ENCODE measurements around the gene NES. TPM values are rescaled to one million over a fixed set of nuclear protein-coding genes. Genes with fewer than 3 reads are reported as not detected.
A peak's percentile ranks its signal among the peaks of the same experiment; 100 is the strongest.

NES gene
- total RNA-seq, 1 experiment from 2014 or later, result 56.3 TPM

- no peaks in the 10 kb centered on the region for H3K36me3 ChIP-seq (ENCODE audit: control insufficient read depth, insufficient read depth, low read length)
- peak overlapping the region; percentile 95 for H3K27ac ChIP-seq (ENCODE audit: low read length)
- in situ Hi-C loops (cut with HindIII; ENCODE audit: low pct_unique_long_range_greater_than_20kb, low sequenced_read_pairs) (no loop called here), intact Hi-C loops (cut with micrococcal nuclease; ENCODE audit: unreplicated experiment) (loop anchor here (10.0 kb wide), 1 partner anchor 172 kb away; the partner anchor contains the start of gene NTRK1)
- CTCF ChIA-PET, result interaction anchor here (0.7 to 5.7 kb wide), 4 partner anchors 25 to 73 kb away, joined by 3 to 118 read pairs (median 13); no protein-coding TSS in a partner anchor
- POLR2A ChIA-PET, result interaction anchor here (1.6 kb wide), 1 partner anchor 13 kb away, joined by 6 read pairs; the partner anchor contains the start of gene CRABP2
- peaks cover 76% of the 10 kb centered on the region for H3K4me1 ChIP-seq (ENCODE audit: control insufficient read depth, insufficient read depth, low read length)
- ATAC-seq (no peak), DNase-seq (ENCODE audit: low read depth, low spot score) (no peak)
- H3K27me3 ChIP-seq (ENCODE audit: control insufficient read depth, insufficient read depth, low read length), result no peaks in the 10 kb centered on the region
- no peaks in the 10 kb centered on the region for H3K9me3 ChIP-seq (ENCODE audit: control insufficient read depth, insufficient read depth, low read depth, low read length)
- TF ChIP-seq POLR2AphosphoS5 (IDR thresholded peaks at IDR 0.05; ENCODE audit: low read depth, low read length), result 0 out of 2 replicates have a peak, but pooled peaks have one; percentile 8
- TF ChIP-seq TCF7L2 (IDR thresholded peaks at IDR 0.05; ENCODE audit: low read depth, low read length), result peak; percentile 56
- TF ChIP-seq CTCF (IDR thresholded peaks at IDR 0.05), result no peak
- no TSS peak for BruUV-seq (replicated peaks)
- H3K4me3 ChIP-seq (ENCODE audit: low read depth in 2 of 2, low read length in 2 of 2), result peak overlapping the region in 1 of 2 experiments; percentile 5; a peak in 1 of 4 replicates
These were observed 16.0 kb upstream of the NES start for GRCh38 chr1:156692925-156693847.

GRCh38 chr1:156692441-156692924 is 15.3 kb upstream of the NES start:
- Histone ChIP-seq H3K36me3 (ENCODE audit: control insufficient read depth, insufficient read depth, low read length) (no peaks in the 10 kb centered on the region), H3K27ac (ENCODE audit: low read length) (peak overlapping the region; percentile 95), H3K27me3 (ENCODE audit: control insufficient read depth, insufficient read depth, low read length) (no peaks in the 10 kb centered on the region), H3K9me3 (ENCODE audit: control insufficient read depth, insufficient read depth, low read depth, low read length) (no peaks in the 10 kb centered on the region), H3K4me1 (ENCODE audit: control insufficient read depth, insufficient read depth, low read length) (peaks cover 69% of the 10 kb centered on the region), H3K4me3 (ENCODE audit: low read depth in 2 of 2, low read length in 2 of 2) (peak overlapping the region in 1 of 2 experiments; percentile 14; a peak in 2 of 4 replicates)
- TF ChIP-seq REST (IDR thresholded peaks at IDR 0.05; ENCODE audit: insufficient read depth in 1 of 2, low read depth in 2 of 2, low read length in 1 of 2), result no peak
- peak; percentile 34; the same call in 1 of the 2 replicates for TF ChIP-seq POLR2AphosphoS5 (IDR thresholded peaks at IDR 0.05; ENCODE audit: low read depth, low read length)
- no peak for TF ChIP-seq TCF7L2 (IDR thresholded peaks at IDR 0.05; ENCODE audit: low read depth, low read length)
- ChIA-PET POLR2A (interaction anchor here (0.5 to 1.6 kb wide), 2 partner anchors 14 to 63 kb away, joined by 6 read pairs; partner anchors contain the start of gene CRABP2), CTCF (interaction anchor here (0.8 to 5.7 kb wide), 4 partner anchors 14 to 34 kb away, joined by 3 to 118 read pairs (median 52); partner anchors contain the start of genes CRABP2 and NES)
- DNase-seq (ENCODE audit: low read depth, low spot score) (no peak), ATAC-seq (no peak)
- BruUV-seq (replicated peaks), result no TSS peak
- in situ Hi-C loops (cut with HindIII; ENCODE audit: low pct_unique_long_range_greater_than_20kb, low sequenced_read_pairs), result no loop called here
- intact Hi-C loops (cut with micrococcal nuclease; ENCODE audit: unreplicated experiment), result loop anchor here (10.0 kb wide), 1 partner anchor 172 kb away; the partner anchor contains the start of gene NTRK1
